ENCODE measurements around the gene PCK2. TPM values are rescaled to one million over a fixed set of nuclear protein-coding genes. Genes with fewer than 3 reads are reported as not detected.
A peak's percentile ranks its signal among the peaks of the same experiment; 100 is the strongest.

The PCK2 gene
- total and polyA plus RNA-seq, 8 donors, result 12.9 to 61.3 (median 16.6) TPM

DNA sequence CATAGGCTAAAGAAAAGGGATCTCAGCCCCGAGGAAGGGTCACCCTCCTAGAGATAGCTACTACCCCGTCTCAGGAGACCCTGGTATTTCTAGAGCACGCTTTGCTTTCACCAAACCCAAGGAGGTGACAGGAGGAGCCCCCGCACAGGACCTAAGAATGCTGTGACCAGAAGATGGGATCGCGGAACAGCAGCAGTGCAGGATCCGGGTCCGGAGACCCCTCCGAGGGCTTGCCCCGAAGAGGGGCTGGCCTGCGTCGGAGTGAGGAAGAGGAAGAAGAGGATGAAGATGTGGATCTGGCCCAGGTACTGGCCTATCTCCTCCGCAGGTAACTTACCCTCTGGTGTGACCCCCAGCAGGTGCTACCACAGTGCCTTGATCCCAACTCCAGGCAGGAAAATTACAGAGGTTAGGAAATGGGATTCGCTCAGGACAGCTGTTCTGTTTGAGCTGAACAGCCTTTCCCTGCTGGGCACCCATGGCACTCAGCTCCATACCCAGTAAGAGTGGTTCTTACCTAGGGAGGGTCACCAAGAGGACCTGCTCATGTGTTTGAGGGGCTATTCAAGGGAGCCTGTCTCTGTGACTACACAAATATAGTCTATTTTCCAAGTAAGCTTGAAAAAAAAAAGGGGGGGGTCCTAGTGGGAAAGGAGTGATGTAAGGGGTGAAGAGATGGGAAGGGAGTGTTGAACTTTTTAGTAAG, 21.5 kb downstream of the PCK2 start:
- H3K27ac ChIP-seq, result peak overlapping the region; percentile 99 to 100
- peak overlapping the region; percentile 60 to 88 for H3K4me3 ChIP-seq
- intact Hi-C loops (cut with DNase I), result no loop called here
- no peaks in the 10 kb centered on the region for H3K27me3 ChIP-seq
- ATAC-seq (no peak), DNase-seq (peak in 1 of 4 donors; percentile 72)
- H3K4me1 ChIP-seq, result peaks cover 6 to 29% of the 10 kb centered on the region in 2 donors
- peaks cover 0 to 37% of the 10 kb centered on the region in 2 donors for H3K36me3 ChIP-seq
- H3K9me3 ChIP-seq, result no peaks in the 10 kb centered on the region
- TF ChIP-seq CTCF (IDR thresholded peaks at IDR 0.05), result no peak

- no peak for ATAC-seq
- Histone ChIP-seq H3K36me3 (peaks cover 0 to 44% of the 10 kb centered on the region in 2 donors), H3K27ac (no peak overlapping the region), H3K9me3 (no peaks in the 10 kb centered on the region), H3K4me3 (peak overlapping the region; percentile 60 to 88), H3K27me3 (no peaks in the 10 kb centered on the region), H3K4me1 (peaks cover 6 to 28% of the 10 kb centered on the region in 2 donors)
- no peak for DNase-seq
- intact Hi-C loops (cut with DNase I), result no loop called here
- no peak for TF ChIP-seq CTCF (IDR thresholded peaks at IDR 0.05)
Observed at GRCh38 chr14:24116128-24116814, 22.2 kb downstream of the PCK2 start.

DNA sequence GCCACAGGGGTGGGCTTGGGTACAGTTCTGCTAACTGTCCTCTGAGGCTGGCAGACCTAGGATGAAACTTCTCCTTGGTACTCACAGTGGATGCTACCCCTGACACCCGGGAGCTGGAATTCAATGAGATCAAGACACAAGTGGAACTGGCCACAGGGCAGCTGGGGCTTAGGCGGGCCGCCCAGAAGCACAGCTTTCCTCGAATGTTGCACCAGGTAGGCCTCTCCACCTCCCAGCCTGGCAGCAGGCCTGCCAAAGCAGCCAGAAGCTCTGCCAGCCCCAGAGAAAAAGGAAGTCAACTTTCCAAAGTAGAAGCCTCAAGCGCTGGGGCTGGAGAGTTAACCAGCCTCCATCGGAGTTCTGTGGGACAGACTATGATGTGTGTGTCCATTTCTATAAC, 23.1 kb downstream of the PCK2 start:
- no peak for ATAC-seq
- TF ChIP-seq CTCF (IDR thresholded peaks at IDR 0.05), result no peak
- Histone ChIP-seq H3K9me3 (no peaks in the 10 kb centered on the region), H3K27ac (no peak overlapping the region), H3K27me3 (no peaks in the 10 kb centered on the region), H3K4me3 (no peak overlapping the region), H3K4me1 (peaks cover 6 to 28% of the 10 kb centered on the region in 2 donors), H3K36me3 (peaks cover 0 to 53% of the 10 kb centered on the region in 2 donors)
- DNase-seq, result peak in 1 of 4 donors; percentile 63
- intact Hi-C loops (cut with DNase I), result no loop called here

DNA sequence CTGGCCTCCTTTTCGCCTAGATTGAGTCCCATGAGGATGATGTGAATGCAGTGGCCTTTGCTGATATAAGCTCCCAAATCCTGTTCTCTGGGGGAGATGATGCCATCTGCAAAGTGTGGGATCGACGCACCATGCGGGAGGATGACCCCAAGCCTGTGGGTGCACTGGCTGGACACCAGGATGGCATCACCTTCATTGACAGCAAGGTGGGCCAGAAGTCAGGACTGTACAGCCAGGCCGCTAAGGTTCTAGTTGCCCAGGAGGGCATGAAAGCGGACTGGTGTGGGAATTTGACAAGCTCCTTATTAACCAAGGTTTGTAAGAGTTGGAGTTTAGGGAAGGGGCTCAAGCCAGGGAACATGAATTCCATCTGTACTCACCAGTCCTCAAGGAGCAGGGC, 25.6 kb downstream of the PCK2 start:
- ATAC-seq (no peak), DNase-seq (peak in 1 of 4 donors; percentile 22)
- intact Hi-C loops (cut with DNase I), result no loop called here
- H3K27me3 ChIP-seq, result no peaks in the 10 kb centered on the region
- no peaks in the 10 kb centered on the region for H3K9me3 ChIP-seq
- TF ChIP-seq CTCF (IDR thresholded peaks at IDR 0.05), result no peak
- peaks cover 0 to 77% of the 10 kb centered on the region in 2 donors for H3K36me3 ChIP-seq
- no peak overlapping the region for H3K4me3 ChIP-seq
- no peak overlapping the region for H3K27ac ChIP-seq
- H3K4me1 ChIP-seq, result peaks cover 6 to 22% of the 10 kb centered on the region in 2 donors

GRCh38 chr14:24121210-24121609, 27.1 kb downstream of the PCK2 start:
- no peaks in the 10 kb centered on the region for H3K27me3 ChIP-seq
- no peak overlapping the region for H3K4me3 ChIP-seq
- peaks cover 0 to 13% of the 10 kb centered on the region in 2 donors for H3K4me1 ChIP-seq
- peaks cover 0 to 77% of the 10 kb centered on the region in 2 donors for H3K36me3 ChIP-seq
- ATAC-seq, result no peak
- intact Hi-C loops (cut with DNase I), result no loop called here
- H3K9me3 ChIP-seq, result no peaks in the 10 kb centered on the region
- no peak overlapping the region for H3K27ac ChIP-seq
- TF ChIP-seq CTCF (IDR thresholded peaks at IDR 0.05), result no peak
- DNase-seq, result no peak

All from left lung (tissue), 10 donors.